ENCODE results near the gene FLAD1.

DNA sequence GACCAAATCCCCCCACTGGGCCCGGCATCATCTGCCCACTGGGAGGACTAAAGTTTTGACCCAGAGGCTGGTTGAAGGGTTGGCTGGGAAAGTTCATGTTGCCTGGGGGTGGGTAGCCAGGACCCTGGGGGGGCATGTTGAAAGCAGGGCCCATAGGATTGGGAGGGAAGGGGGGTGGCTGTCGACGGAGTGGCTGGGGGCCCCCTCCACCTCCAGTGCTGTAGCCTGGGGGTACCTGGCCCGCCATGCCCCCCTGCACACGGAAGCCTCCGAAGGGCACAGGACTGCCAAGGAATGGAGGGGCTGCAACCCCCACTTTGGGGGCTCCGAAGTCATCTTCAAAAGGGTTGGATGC lies 23.7 kb upstream of the FLAD1 start:
- TF ChIP-seq MAX (IDR thresholded peaks at IDR 0.05) (no peak), POLR2A (IDR thresholded peaks at IDR 0.05; ENCODE audit: low read length) (no peak), ATOH8 (CRISPR knock-in tag; IDR thresholded peaks at IDR 0.05; ENCODE audit: low read depth) (no peak), EP300 (IDR thresholded peaks at IDR 0.05) (no peak)
- TF ChIP-seq, protein P1, sequence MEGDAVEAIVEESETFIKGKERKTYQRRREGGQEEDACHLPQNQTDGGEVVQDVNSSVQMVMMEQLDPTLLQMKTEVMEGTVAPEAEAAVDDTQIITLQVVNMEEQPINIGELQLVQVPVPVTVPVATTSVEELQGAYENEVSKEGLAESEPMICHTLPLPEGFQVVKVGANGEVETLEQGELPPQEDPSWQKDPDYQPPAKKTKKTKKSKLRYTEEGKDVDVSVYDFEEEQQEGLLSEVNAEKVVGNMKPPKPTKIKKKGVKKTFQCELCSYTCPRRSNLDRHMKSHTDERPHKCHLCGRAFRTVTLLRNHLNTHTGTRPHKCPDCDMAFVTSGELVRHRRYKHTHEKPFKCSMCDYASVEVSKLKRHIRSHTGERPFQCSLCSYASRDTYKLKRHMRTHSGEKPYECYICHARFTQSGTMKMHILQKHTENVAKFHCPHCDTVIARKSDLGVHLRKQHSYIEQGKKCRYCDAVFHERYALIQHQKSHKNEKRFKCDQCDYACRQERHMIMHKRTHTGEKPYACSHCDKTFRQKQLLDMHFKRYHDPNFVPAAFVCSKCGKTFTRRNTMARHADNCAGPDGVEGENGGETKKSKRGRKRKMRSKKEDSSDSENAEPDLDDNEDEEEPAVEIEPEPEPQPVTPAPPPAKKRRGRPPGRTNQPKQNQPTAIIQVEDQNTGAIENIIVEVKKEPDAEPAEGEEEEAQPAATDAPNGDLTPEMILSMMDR (IDR thresholded peaks at IDR 0.05) = no peak
